Aorta (tissue), 5 donors: Measurements from ENCODE around the gene GABRD. TPM values are rescaled to one million over a fixed set of nuclear protein-coding genes. Genes with fewer than 3 reads are reported as not detected.
A peak's percentile ranks its signal among the peaks of the same experiment; 100 is the strongest.

Experiments used
- ATAC-seq: fragments of 200-7000 bp; cut with Tn5 transposase; one replicate; pipeline ENCODE4 v1.9.1; 2022; ENCODE audit warnings: moderate library complexity; ENCODE audit not compliant: low FRiP score
- DNase-seq, 2 donors: peaks; one replicate each; pipeline ENCODE4 v3.0.0-alpha.2; 2020
- H3K27ac ChIP-seq, 2 donors: one replicate each; pipeline ENCODE4 v1.5.1; 2013; ENCODE audit warnings: low read length in 2 of 2, mild to moderate bottlenecking in 2 of 2, moderate library complexity in 2 of 2, control low read depth in 1 of 2, inconsistent platforms in 1 of 2, low read depth in 1 of 2
- H3K27me3 ChIP-seq, 2 donors: one replicate each; pipeline ENCODE4 v1.6.1; 2013; ENCODE audit warnings: control low read depth in 1 of 2, low read length in 1 of 2, mild to moderate bottlenecking in 1 of 2, moderate library complexity in 1 of 2; ENCODE audit not compliant: insufficient read depth in 2 of 2, control insufficient read depth in 1 of 2
- H3K36me3 ChIP-seq, 2 donors: one replicate each; pipeline ENCODE4 v1.6.1; 2013; ENCODE audit warnings: control low read depth in 1 of 2, low read length in 1 of 2, mild to moderate bottlenecking in 1 of 2; ENCODE audit not compliant: insufficient read depth in 2 of 2, control insufficient read depth in 1 of 2
- H3K4me1 ChIP-seq, 2 donors: one replicate each; pipeline ENCODE4 v1.6.1; 2013; ENCODE audit warnings: low read length in 2 of 2, control low read depth in 1 of 2, mild to moderate bottlenecking in 1 of 2, moderate library complexity in 1 of 2; ENCODE audit not compliant: insufficient read depth in 2 of 2, control insufficient read depth in 1 of 2
- H3K4me3 ChIP-seq, 2 donors: one replicate each; pipeline ENCODE4 v1.5.1; 2013; ENCODE audit warnings: low read length in 2 of 2, control low read depth in 1 of 2, mild to moderate bottlenecking in 1 of 2
- H3K9me3 ChIP-seq: one replicate; pipeline ENCODE4 v1.6.1; 2013; ENCODE audit warnings: mild to moderate bottlenecking, low read length; ENCODE audit not compliant: control insufficient read depth
- WGBS, 2 donors: extraction: QIAGEN DNeasy Blood & Tissue Kit; methylation state at CpG; one replicate each; pipeline ENCODE4 v1.1.7; 2013; 5-methylcytosine and 5-hydroxymethylcytosine counted together
- intact Hi-C, 2 donors: fragments of 100-400 bp; cut with DNase I; formaldehyde crosslinking; loops; one replicate each; pipeline versions ENCODE4 v1.14.2 to v1.15.0; 2022
- polyA plus RNA-seq, 2 donors: library from polyadenylated mRNA; stranded (reverse); fragments of 200-250 nt; gene quantifications; one replicate each; pipeline ENCODE4 v1.2.3, GENCODE V29; 2013
- total RNA-seq, 2 donors: library from RNA; stranded (reverse); fragmentation: NEBNext Ultra II Directional; extraction: Animal tissue kit (Norgen Biotek cat#: 25700); gene quantifications; one replicate each; pipeline ENCODE4 v1.2.1, GENCODE V29; 2021
- donor health status: healthy with polysubstance abuse.
- donor health status: Bipolar disorder and iron deficiency.
- donor health status: DM: no; HTN: no; CAD: no.
- donor health status: DM: no; HTN: no; CAD: no.
- donor health status: DM: yes; HTN: yes; CAD: no.

Gene GABRD
- total and polyA plus RNA-seq, 4 donors, result 0.49 to 1.2 TPM; not detected in 2

DNA sequence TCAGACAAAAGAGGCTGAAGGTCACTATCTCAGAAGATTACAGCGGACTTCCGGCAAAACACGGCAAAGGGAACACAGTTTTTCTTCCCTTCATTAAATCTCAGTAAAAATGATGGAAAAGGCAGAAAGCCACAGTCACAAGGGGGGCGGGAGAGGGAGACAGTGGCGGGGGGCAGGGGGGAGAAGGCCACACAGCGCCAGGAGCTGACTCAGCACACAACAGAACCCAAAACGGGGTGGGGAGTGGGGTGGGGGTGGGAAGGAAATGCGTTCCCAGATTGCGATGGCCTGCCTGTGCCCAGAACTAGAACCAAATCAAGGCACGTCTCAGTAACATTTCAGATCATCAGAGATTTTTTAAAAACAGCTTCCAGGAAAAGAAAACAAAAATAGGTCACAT lies 28.9 kb upstream of the GABRD start:
- intact Hi-C loops, result no loop called here
- no peak overlapping the region for H3K4me3 ChIP-seq
- no peaks in the 10 kb centered on the region for H3K4me1 ChIP-seq
- WGBS, 2 donors, result 11 to 12% methylated on average over 10 of the region's 10 CpGs
- H3K9me3 ChIP-seq, result no peaks in the 10 kb centered on the region
- peaks cover 0 to 1% of the 10 kb centered on the region in 2 donors for H3K27me3 ChIP-seq
- no peak overlapping the region for H3K27ac ChIP-seq
- no peak for DNase-seq
- ATAC-seq, result peak; percentile 42
- H3K36me3 ChIP-seq, result no peaks in the 10 kb centered on the region

DNA sequence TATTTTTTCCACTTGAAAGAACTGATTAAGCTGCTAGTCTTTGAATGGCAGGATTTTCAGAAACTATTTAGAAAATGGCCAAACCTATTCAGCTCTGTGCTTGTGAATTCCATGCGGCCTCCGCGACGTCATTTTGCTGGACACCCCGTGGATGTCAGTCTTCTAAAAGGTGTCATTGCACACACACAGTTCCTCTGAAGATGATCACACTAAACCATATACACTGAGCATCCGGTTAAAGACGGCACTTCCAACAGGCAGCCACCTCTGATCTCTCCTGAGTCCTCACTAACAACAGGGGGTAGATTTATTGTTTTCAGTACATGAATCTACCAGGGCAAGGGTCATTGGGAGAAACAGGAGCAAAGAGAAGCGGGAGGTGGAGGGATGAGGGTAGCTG lies 24.6 kb upstream of the GABRD start:
- no peak overlapping the region for H3K4me3 ChIP-seq
- H3K4me1 ChIP-seq, result no peaks in the 10 kb centered on the region
- intact Hi-C loops, result no loop called here
- H3K36me3 ChIP-seq, result no peaks in the 10 kb centered on the region
- no peaks in the 10 kb centered on the region for H3K9me3 ChIP-seq
- 48 to 52% methylated on average over 8 of the region's 8 CpGs for WGBS, 2 donors
- DNase-seq (no peak), ATAC-seq (no peak)
- H3K27ac ChIP-seq, result no peak overlapping the region
- H3K27me3 ChIP-seq, result peaks cover 0 to 1% of the 10 kb centered on the region in 2 donors

DNA sequence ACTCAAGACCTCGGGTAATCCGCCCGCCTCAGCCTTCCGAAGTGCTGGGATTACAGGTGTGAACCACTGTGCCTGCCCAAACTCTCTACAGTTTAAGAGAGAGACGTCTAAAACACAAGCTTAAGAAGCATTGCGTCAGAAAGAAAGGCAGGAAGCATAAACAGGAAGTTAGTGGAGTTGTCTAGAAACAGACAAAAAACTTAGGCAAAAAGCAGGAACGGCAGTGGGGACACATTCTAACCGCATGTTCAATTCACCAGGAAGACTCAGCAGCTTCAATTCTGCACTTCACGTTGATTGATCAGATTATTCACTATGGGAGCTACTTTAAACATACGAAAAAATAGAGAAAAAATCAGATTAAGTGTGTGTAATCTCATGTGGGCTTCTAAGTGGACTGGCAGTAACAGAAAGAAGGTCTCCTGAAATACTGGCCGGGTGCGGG lies 22.9 kb upstream of the GABRD start:
- Histone ChIP-seq H3K4me1 (no peaks in the 10 kb centered on the region), H3K9me3 (no peaks in the 10 kb centered on the region), H3K36me3 (no peaks in the 10 kb centered on the region), H3K27ac (no peak overlapping the region), H3K4me3 (no peak overlapping the region), H3K27me3 (peaks cover 0 to 1% of the 10 kb centered on the region in 2 donors)
- WGBS, 2 donors, result 73 to 76% methylated on average over 12 of the region's 12 CpGs
- no peak for ATAC-seq
- intact Hi-C loops, result no loop called here
- no peak for DNase-seq

DNA sequence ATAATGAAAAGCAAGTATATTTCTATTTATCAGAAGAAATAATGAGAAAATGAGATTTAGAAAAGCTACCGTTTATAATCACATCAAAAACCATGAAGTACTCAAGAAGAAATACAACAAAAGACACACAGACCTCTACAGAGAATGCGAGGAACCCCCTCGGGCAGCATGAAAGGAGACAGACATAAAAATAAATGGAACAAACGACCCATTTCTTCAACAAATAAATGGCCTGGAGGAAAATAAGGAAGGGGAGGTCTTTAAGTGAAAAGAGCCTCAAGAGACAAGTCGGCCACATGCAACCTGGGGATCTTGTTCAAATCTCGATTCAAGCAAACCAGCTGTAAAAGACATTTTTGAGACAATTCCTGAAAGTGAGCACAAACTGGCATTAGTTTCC lies 21.6 kb upstream of the GABRD start:
- 40 to 46% methylated on average over 6 of the region's 6 CpGs for WGBS, 2 donors
- H3K4me1 ChIP-seq, result no peaks in the 10 kb centered on the region
- no peaks in the 10 kb centered on the region for H3K9me3 ChIP-seq
- no peak overlapping the region for H3K27ac ChIP-seq
- intact Hi-C loops, result no loop called here
- no peaks in the 10 kb centered on the region for H3K36me3 ChIP-seq
- H3K27me3 ChIP-seq, result no peaks in the 10 kb centered on the region
- no peak overlapping the region for H3K4me3 ChIP-seq
- ATAC-seq (no peak), DNase-seq (no peak)

DNA sequence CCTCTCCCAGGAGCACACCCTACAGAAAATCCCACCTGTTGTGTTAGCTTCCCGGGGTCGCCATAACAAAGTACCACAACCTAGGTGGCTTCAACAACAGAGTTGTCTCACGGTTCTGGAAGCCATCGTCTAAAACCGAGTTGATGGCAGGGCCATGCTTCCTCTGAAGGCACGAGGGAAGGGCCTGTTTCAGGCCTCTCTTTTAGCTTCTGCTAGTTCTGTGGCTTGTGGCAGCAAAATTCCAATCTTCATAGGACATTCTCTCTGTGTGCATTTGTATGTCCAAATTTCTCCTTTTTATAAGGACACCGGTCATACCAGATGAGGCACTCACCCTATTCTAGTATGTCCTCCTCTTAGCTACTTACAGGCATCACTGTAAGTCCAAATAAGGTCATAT lies 18.7 kb upstream of the GABRD start:
- WGBS, 2 donors, result 83 to 84% methylated on average over 7 of the region's 7 CpGs
- H3K9me3 ChIP-seq, result no peaks in the 10 kb centered on the region
- H3K27me3 ChIP-seq, result no peaks in the 10 kb centered on the region
- H3K36me3 ChIP-seq, result no peaks in the 10 kb centered on the region
- no peaks in the 10 kb centered on the region for H3K4me1 ChIP-seq
- ATAC-seq (no peak), DNase-seq (no peak)
- no peak overlapping the region for H3K27ac ChIP-seq
- H3K4me3 ChIP-seq, result no peak overlapping the region
- intact Hi-C loops, result no loop called here

DNA sequence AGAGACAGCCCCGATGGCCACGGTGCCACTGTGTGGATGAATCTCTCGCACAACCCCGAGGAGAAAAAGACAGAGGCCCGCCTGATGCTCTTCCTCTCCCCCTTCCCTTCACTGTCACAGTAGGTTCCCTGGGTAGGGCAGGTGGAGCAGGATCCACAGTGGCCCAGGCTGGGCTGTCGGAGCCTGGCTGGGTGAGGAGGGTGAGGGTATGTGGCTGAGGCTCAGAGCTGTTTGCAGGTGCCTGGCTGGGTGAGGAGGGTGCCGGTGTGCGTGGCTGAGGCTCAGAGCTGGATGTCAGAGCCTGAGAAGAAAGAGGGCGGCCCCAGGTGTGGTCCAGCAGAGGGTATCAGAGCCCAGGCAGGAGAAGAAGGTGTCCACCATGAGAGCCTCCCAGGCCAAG lies 18.3 kb upstream of the GABRD start:
- H3K27ac ChIP-seq, result no peak overlapping the region
- no peaks in the 10 kb centered on the region for H3K27me3 ChIP-seq
- intact Hi-C loops, result no loop called here

DNA sequence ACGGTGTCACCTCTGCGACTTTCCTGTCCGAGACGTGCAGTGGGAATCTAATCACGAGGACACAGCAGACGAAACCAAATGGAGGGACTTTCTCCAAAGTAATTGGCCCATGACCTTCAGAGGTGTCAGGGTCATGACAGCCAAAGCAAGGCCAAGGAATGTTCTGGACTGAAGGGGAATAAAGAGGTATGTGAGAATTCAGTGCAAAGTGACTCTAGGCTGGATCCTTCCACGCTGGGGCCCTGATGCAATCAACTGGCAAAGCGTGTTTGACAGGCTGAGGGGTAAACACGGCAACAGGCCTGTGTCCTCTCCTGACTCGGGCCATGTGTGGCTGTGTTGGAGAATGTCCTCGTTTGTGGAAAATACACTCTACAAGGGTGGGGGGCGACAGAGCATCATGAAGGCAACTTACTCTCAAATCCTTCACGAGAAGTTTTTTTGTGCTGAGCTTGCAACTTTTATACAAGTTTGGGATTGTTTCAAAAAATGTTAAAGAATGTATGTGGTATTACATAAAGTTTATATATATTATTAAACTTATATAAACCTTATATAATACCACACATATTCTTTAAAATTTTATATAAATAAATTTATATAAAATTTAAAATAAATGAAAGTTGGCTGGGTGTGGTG lies 17.3 kb upstream of the GABRD start:
- no peak for DNase-seq
- Histone ChIP-seq H3K9me3 (no peaks in the 10 kb centered on the region), H3K4me3 (no peak overlapping the region), H3K27me3 (no peaks in the 10 kb centered on the region), H3K4me1 (no peaks in the 10 kb centered on the region), H3K36me3 (no peaks in the 10 kb centered on the region), H3K27ac (no peak overlapping the region)
- intact Hi-C loops, result no loop called here
- 75 to 78% methylated on average over 13 of the region's 13 CpGs for WGBS, 2 donors
- no peak for ATAC-seq

More for the DNA sequence above, 18.3 kb upstream of the GABRD start:
- no peak overlapping the region for H3K4me3 ChIP-seq
- no peak for ATAC-seq
- no peak for DNase-seq
- 86 to 89% methylated on average over 9 of the region's 9 CpGs for WGBS, 2 donors
- H3K36me3 ChIP-seq, result no peaks in the 10 kb centered on the region
- H3K9me3 ChIP-seq, result no peaks in the 10 kb centered on the region
- no peaks in the 10 kb centered on the region for H3K4me1 ChIP-seq

DNA sequence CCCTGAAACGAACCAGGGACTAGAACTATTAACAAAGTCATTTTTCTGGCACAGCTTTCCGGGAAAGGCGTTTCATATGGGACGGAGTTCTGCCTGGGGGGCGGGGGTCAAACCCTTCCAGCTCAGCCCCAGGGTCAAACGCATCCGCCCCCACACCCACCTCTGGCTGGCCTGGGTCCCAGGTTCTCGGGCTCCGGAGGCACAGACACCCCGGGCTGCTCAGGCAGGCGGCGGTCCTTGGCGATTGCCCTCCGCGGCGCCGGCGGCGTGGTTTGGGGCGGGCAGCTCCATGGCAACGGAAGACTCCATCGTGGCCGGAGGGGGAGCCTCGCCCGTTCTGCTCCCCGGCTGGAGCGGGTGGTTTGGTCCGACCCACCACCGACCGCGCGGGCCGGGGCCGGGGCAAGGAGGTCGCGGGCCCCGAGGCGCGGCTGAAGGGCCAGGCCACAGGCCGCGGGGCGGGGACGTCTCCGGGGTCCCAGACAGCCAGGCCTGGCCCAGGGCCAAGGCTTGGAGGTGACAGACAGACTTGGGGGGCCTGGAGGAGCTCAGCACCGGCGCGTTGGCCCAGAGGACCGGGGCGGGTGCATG lies 15.5 kb upstream of the GABRD start, which contains the start of gene CFAP74:
Gene CFAP74, minus strand, starts transcription at position 246 of the 591 bp plus-strand sequence. CDS start 12,830 bp downstream, outside the sequence.
- H3K4me3 ChIP-seq, result no peak within 1 kb of the TSS
- intact Hi-C loops, result no loop called here
- H3K27me3 ChIP-seq, result no peaks in the 10 kb centered on the region
- WGBS, 2 donors, result 2 to 3% methylated on average over 49 of the region's 49 CpGs
- H3K27ac ChIP-seq, result no peak within 1 kb of the TSS
- no peak for ATAC-seq
- no peaks in the 10 kb centered on the region for H3K36me3 ChIP-seq
- DNase-seq, result no peak
- H3K9me3 ChIP-seq, result no peaks in the 10 kb centered on the region
- no peaks in the 10 kb centered on the region for H3K4me1 ChIP-seq

DNA sequence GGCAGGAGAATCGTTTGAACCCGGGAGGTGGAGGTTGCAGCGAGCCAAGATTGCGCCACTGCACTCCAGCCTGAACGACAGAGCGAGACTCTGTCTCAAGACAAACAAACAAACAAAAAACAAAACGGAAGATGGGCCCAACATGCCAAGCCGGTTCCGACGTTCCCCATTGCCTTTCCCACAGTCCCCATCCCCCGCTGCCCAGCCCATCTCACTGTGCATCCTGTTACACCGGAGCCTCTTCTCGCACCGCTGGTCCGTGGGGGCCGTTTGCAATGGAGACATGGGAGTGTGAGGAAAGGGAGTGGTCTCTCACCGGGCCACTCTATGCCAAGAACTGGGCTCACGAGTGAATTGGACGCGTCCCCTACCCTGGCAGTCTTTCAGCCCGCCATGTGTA lies 14.3 kb upstream of the GABRD start:
- no peak overlapping the region for H3K4me3 ChIP-seq
- no peaks in the 10 kb centered on the region for H3K9me3 ChIP-seq
- H3K36me3 ChIP-seq, result no peaks in the 10 kb centered on the region
- no peak for ATAC-seq
- no peak for DNase-seq
- no peaks in the 10 kb centered on the region for H3K4me1 ChIP-seq
- WGBS, 2 donors, result 72 to 75% methylated on average over 20 to 21 of the region's 21 CpGs
- H3K27ac ChIP-seq, result no peak overlapping the region
- H3K27me3 ChIP-seq, result no peaks in the 10 kb centered on the region
- intact Hi-C loops, result no loop called here
